DND-41 (cell line): ENCODE data around the gene CCDC88A.

ENCODE experiments used
- EZH2 ChIP-seq: IDR thresholded peaks from 3 replicates; pipeline ENCODE4 v1.6.1; 2012; ENCODE audit warnings: borderline replicate concordance, low read depth, mild to moderate bottlenecking, moderate library complexity, low read length, inconsistent platforms; ENCODE audit not compliant: severe bottlenecking
- TF ChIP-seq, protein P1 (sequence below): IDR thresholded peaks from 2 replicates; pipeline ENCODE4 v1.5.1; 2012; ENCODE audit warnings: borderline replicate concordance, low read length, moderate library complexity, mild to moderate bottlenecking; ENCODE audit not compliant: poor library complexity, severe bottlenecking; ENCODE audit errors: extremely low read depth

- TF ChIP-seq, protein P1, sequence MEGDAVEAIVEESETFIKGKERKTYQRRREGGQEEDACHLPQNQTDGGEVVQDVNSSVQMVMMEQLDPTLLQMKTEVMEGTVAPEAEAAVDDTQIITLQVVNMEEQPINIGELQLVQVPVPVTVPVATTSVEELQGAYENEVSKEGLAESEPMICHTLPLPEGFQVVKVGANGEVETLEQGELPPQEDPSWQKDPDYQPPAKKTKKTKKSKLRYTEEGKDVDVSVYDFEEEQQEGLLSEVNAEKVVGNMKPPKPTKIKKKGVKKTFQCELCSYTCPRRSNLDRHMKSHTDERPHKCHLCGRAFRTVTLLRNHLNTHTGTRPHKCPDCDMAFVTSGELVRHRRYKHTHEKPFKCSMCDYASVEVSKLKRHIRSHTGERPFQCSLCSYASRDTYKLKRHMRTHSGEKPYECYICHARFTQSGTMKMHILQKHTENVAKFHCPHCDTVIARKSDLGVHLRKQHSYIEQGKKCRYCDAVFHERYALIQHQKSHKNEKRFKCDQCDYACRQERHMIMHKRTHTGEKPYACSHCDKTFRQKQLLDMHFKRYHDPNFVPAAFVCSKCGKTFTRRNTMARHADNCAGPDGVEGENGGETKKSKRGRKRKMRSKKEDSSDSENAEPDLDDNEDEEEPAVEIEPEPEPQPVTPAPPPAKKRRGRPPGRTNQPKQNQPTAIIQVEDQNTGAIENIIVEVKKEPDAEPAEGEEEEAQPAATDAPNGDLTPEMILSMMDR = no peak
- no peak for TF ChIP-seq EZH2
Measured at GRCh38 chr2:55395724-55396605, 23.7 kb downstream of the CCDC88A start.
